Endodermal cell (in vitro differentiated cells): ENCODE results near the gene TRIM24. TPM values are rescaled to one million over a fixed set of nuclear protein-coding genes. Genes with fewer than 3 reads are reported as not detected.

Source experiments
- DNase-seq: peaks from one replicate; pipeline ENCODE4 v3.0.0-alpha.2; 2017
- H3K27ac ChIP-seq: 2 replicates; pipeline ENCODE4 v1.5.1; 2013; ENCODE audit warnings: mild to moderate bottlenecking, low read depth, low read length, moderate library complexity
- H3K27me3 ChIP-seq: 2 replicates; pipeline ENCODE4 v1.6.1; 2013; ENCODE audit warnings: mild to moderate bottlenecking, low read length, moderate library complexity; ENCODE audit not compliant: insufficient read depth, control insufficient read depth, poor library complexity, severe bottlenecking
- H3K36me3 ChIP-seq: 2 replicates; pipeline ENCODE4 v1.7.0; 2013; ENCODE audit warnings: mild to moderate bottlenecking, low read length, moderate library complexity; ENCODE audit not compliant: control insufficient read depth, insufficient read depth
- H3K4me1 ChIP-seq: one replicate; pipeline ENCODE4 v1.7.0; 2013; ENCODE audit warnings: low read length; ENCODE audit not compliant: control insufficient read depth, insufficient read depth
- H3K4me3 ChIP-seq: 2 replicates; pipeline ENCODE4 v1.5.1; 2013; ENCODE audit warnings: mild to moderate bottlenecking, low read length, moderate library complexity
- H3K9ac ChIP-seq: 2 replicates; pipeline ENCODE4 v1.6.1; 2013; ENCODE audit warnings: mild to moderate bottlenecking, low read length, moderate library complexity; ENCODE audit not compliant: poor library complexity, severe bottlenecking; ENCODE audit errors: extremely low read depth
- H3K9me3 ChIP-seq: 2 replicates; pipeline ENCODE4 v1.6.1; 2013; ENCODE audit warnings: mild to moderate bottlenecking, low read length, moderate library complexity; ENCODE audit not compliant: control insufficient read depth
- H3K27ac Mint-ChIP-seq: 2 replicates; pipeline ENCODE4 v1.8.0; 2020; ENCODE audit warnings: mixed read lengths
- H3K27me3 Mint-ChIP-seq: 2 replicates; pipeline ENCODE4 v1.8.0; 2021; ENCODE audit warnings: mild to moderate bottlenecking, mixed read lengths; ENCODE audit not compliant: insufficient read depth
- H3K36me3 Mint-ChIP-seq: 2 replicates; pipeline ENCODE4 v1.8.0; 2020; ENCODE audit warnings: low read depth, mixed read lengths
- H3K4me1 Mint-ChIP-seq: 2 replicates; pipeline ENCODE4 v1.8.0; 2020; ENCODE audit warnings: mixed read lengths
- H3K4me3 Mint-ChIP-seq: 2 replicates; pipeline ENCODE4 v1.8.0; 2020; ENCODE audit warnings: mild to moderate bottlenecking, moderate library complexity, mixed read lengths
- H3K9me3 Mint-ChIP-seq: 2 replicates; pipeline ENCODE4 v1.8.0; 2020; ENCODE audit warnings: mild to moderate bottlenecking, mixed read lengths
- WGBS, 2 experiments: methylation state at CpG; one replicate each; pipeline versions ENCODE4 v1.1.5 to v1.1.7; 2013; ENCODE audit warnings: missing lambda C conversion rate in 2 of 2, mixed read lengths in 1 of 2; ENCODE audit not compliant: insufficient coverage in 1 of 2, insufficient read length in 1 of 2; 5-methylcytosine and 5-hydroxymethylcytosine counted together
- total RNA-seq, 2 donors: library from RNA; stranded (reverse); fragmentation: NEBNext Ultra II Directional in 1 of 2; extraction: Animal tissue kit (Norgen Biotek cat#: 25700) in 1 of 2; gene quantifications; 2 replicates in 1 of 2; 3 replicates in 1 of 2; pipeline ENCODE4 v1.2.1, GENCODE V29; 2021
- TF ChIP-seq, protein P1 (sequence below): fragments of 200-600 bp; sonication (generic); conservative IDR thresholded peaks from 2 replicates; pipeline ENCODE4 v1.5.0; 2021; ENCODE audit warnings: antibody characterized with exemption, mild to moderate bottlenecking

TRIM24 gene
- total RNA-seq, 2 donors from 2014 or later = 62.1 to 70.1 TPM

DNA sequence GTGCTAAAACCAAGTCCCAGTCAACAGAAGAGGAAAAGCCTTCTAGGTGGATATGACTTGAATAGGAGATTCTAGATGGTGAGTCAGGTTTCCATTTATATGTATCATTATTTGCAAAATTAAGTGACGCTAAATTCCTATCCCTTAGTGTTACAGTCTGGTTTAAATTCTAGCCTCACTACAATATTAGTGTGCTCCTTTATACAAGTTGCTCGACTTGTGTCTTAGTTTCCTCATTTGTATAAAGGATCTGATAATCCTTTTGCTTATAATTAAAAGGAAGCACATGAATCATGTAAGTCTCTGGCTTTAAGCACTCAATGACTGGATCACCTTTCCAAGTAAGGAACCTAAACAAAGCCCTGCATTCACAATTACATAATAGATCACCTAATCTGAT lies 135.4 kb downstream of the TRIM24 start:
- Histone ChIP-seq H3K27me3 (no peaks in the 10 kb centered on the region), H3K9me3 (no peaks in the 10 kb centered on the region), H3K9ac (no peak overlapping the region), H3K27ac (no peak overlapping the region), H3K4me1 (no peaks in the 10 kb centered on the region), H3K36me3 (no peaks in the 10 kb centered on the region), H3K4me3 (no peak overlapping the region)
- Mint-ChIP-seq H3K36me3 (no peaks in the 10 kb centered on the region), H3K4me1 (no peaks in the 10 kb centered on the region), H3K4me3 (no peak overlapping the region), H3K27ac (no peak overlapping the region), H3K9me3 (no peaks in the 10 kb centered on the region), H3K27me3 (no peaks in the 10 kb centered on the region)
- TF ChIP-seq, protein P1, sequence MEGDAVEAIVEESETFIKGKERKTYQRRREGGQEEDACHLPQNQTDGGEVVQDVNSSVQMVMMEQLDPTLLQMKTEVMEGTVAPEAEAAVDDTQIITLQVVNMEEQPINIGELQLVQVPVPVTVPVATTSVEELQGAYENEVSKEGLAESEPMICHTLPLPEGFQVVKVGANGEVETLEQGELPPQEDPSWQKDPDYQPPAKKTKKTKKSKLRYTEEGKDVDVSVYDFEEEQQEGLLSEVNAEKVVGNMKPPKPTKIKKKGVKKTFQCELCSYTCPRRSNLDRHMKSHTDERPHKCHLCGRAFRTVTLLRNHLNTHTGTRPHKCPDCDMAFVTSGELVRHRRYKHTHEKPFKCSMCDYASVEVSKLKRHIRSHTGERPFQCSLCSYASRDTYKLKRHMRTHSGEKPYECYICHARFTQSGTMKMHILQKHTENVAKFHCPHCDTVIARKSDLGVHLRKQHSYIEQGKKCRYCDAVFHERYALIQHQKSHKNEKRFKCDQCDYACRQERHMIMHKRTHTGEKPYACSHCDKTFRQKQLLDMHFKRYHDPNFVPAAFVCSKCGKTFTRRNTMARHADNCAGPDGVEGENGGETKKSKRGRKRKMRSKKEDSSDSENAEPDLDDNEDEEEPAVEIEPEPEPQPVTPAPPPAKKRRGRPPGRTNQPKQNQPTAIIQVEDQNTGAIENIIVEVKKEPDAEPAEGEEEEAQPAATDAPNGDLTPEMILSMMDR = no peak
- 87 to 100% methylated on average over 1 to 2 of the region's 2 CpGs for WGBS, 2 experiments
- no peak for DNase-seq

DNA sequence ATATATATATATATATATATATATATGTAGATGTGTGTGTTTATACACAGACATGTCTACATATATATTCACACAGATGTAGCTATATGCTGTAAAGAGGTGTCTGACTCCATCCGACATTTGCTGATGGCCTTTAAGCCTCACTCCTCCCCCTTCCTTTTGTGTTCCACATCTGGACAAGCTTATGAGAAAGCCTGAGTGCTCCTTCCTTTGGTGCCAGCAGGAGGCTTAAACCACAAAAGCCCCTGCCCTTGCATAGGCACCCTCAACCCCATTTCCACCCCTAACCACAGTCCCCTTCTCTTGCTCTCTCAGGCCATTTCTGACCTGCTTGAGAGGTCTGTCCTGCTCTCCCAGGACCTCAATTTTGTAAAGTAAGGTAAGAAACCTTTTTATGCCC lies 142.4 kb downstream of the TRIM24 start:
- DNase-seq = no peak
- Histone ChIP-seq H3K4me3 (no peak overlapping the region), H3K27ac (no peak overlapping the region), H3K27me3 (no peaks in the 10 kb centered on the region), H3K9ac (no peak overlapping the region), H3K9me3 (peaks cover 19% of the 10 kb centered on the region), H3K36me3 (no peaks in the 10 kb centered on the region), H3K4me1 (no peaks in the 10 kb centered on the region)
- H3K4me3 Mint-ChIP-seq = no peak overlapping the region
- H3K27me3 Mint-ChIP-seq = no peaks in the 10 kb centered on the region
- H3K4me1 Mint-ChIP-seq = peaks cover 1% of the 10 kb centered on the region
- WGBS, 2 experiments = 80 to 85% methylated on average over 1 of the region's 1 CpG
- H3K36me3 Mint-ChIP-seq = no peaks in the 10 kb centered on the region
- peaks cover 9% of the 10 kb centered on the region for H3K9me3 Mint-ChIP-seq
- TF ChIP-seq, protein P1 = no peak
- H3K27ac Mint-ChIP-seq = no peak overlapping the region

DNA sequence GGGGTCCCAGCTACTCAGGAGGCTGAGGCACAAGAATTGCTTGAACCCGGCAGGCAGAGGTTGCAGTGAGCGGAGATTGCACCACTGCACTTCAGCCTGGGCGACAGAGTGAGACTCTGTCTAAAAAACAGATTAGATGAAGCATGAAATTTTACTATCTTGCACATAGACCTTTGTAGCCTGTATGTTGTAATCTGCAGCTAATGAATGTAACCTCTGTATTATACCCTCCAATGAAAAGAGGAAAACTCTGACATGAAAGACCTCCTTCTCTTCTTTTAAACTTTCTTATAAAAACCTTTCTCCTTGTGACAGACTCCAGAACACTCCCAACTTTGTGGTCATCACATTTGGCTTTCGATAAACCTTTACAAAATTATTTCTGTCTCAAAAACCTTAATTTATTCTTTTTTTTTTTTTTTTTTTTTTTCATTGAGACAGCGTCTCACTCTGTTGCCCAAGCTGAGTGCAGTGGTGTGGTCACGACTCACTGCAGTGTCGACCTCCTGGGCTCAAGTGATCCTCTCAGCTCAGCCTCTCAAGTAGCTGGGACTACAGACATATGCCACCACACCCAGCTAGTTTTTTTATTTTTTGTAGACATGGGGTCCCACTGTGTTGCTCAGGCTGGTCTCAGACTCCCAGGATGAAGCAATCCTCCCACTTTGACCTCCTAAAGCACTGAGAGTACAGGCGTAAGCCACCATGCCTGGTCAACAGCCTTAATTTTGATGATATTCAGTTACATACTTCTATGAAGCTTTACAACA lies 143.7 kb downstream of the TRIM24 start:
- no peak overlapping the region for H3K4me3 Mint-ChIP-seq
- no peak overlapping the region for H3K27ac ChIP-seq
- no peaks in the 10 kb centered on the region for H3K4me1 ChIP-seq
- no peak overlapping the region for H3K27ac Mint-ChIP-seq
- H3K27me3 Mint-ChIP-seq = no peaks in the 10 kb centered on the region
- no peaks in the 10 kb centered on the region for H3K36me3 ChIP-seq
- no peak overlapping the region for H3K4me3 ChIP-seq
- H3K9me3 ChIP-seq = peaks cover 19% of the 10 kb centered on the region
- no peak overlapping the region for H3K9ac ChIP-seq
- 92 to 93% methylated on average over 5 to 8 of the region's 8 CpGs for WGBS, 2 experiments
- TF ChIP-seq, protein P1 = no peak
- peaks cover 1% of the 10 kb centered on the region for H3K4me1 Mint-ChIP-seq
- no peaks in the 10 kb centered on the region for H3K36me3 Mint-ChIP-seq
- no peak for DNase-seq
- H3K9me3 Mint-ChIP-seq = peaks cover 9% of the 10 kb centered on the region
- H3K27me3 ChIP-seq = no peaks in the 10 kb centered on the region
